Effector CD4-positive, alpha-beta T cell (primary cell): ENCODE data around the gene ATXN10.
"Not testable (repeated sequence)": the region's sequence is repeated elsewhere in the genome, so short reads cannot be mapped to it uniquely, and the experiment has no call there.

ENCODE experiments used
- DNase-seq: peaks from one replicate; pipeline ENCODE4 v3.0.0-alpha.2; 2020
- total RNA-seq: gene quantifications from one replicate; lab custom pipeline; 2026; lab: John Stamatoyannopoulos, UW

The ATXN10 gene, protein sequence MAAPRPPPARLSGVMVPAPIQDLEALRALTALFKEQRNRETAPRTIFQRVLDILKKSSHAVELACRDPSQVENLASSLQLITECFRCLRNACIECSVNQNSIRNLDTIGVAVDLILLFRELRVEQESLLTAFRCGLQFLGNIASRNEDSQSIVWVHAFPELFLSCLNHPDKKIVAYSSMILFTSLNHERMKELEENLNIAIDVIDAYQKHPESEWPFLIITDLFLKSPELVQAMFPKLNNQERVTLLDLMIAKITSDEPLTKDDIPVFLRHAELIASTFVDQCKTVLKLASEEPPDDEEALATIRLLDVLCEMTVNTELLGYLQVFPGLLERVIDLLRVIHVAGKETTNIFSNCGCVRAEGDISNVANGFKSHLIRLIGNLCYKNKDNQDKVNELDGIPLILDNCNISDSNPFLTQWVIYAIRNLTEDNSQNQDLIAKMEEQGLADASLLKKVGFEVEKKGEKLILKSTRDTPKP
- 37.5 reads per million, percentile 62 among the genes with 10 or more reads in this experiment for total RNA-seq

DNA sequence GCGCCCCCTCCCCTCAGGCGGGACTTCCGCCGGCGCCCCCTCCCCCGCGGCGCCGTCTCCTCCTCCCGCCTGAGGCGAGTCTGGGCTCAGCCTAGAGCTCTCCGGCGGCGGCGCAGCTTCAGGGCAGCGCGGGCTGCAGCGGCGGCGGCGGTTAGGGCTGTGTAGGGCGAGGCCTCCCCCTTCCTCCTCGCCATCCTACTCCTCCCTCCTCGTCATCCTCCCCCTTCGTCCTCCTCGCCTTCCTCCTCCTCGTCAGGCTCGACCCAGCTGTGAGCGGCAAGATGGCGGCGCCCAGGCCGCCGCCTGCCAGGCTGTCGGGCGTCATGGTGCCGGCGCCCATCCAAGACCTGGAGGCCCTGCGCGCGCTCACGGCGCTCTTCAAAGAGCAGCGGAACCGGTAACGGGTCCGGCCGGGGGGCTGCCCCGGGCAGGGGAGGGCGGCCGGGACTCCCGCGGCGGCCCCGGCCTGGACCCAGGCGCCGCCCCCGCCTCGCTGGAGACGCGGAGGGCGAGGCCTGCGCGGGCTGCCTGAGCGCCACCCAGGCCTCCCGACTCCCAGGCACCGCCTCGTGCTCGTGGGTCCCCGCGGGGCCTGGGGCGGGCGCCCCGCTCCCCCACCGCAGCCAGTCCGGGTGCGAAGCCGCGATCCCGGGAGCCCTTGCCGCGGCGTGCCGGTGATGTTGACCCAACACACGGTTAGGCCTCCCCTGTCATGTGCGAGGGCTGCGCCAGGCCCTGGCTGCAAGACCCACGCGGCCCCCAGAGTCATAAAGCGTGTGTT, at the start of gene ATXN10:
TSS of gene ATXN10 (plus strand) at position 52 of the 781 bp plus-strand sequence. CDS start at position 282, 230 bp downstream.
- DNase-seq: peak; percentile 47

DNA sequence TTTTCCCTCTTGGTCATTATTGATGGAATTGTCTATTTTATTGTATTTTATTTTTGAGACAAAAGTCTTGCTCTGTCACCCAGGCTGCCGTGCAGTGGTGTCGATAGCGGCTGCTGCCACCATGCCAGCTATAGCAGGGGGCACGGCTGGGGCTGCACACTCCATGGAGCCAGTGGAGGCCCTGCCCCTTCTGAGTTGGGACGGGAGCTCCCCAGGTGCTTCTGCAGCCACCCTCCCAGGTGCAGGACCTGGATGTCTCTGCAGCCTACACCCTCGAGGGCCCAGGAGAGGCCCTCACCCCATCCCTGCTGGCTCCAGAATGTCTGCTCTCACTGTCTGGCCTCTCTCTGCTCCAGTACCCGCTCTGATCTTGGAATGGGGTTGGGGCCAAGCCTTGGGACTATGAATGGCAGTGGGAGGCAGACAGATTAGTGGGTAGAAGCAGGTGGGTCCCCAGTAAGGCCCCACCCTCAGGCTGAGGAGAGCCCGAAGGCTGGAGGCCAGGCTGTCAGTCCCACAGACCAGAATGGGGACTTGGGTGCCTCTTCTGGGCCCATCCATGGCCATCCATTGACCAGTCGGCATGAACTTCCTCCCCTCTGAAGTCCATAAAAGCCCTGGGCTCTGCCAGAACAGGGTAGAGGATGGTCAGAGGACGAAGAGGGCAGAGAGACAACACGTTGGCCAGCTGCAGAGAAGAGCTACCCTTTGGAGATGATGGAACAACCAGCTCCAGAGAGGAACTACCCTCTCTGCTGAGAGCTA, 49.6 kb upstream of the ATXN10 start:
- no peak for DNase-seq

DNA sequence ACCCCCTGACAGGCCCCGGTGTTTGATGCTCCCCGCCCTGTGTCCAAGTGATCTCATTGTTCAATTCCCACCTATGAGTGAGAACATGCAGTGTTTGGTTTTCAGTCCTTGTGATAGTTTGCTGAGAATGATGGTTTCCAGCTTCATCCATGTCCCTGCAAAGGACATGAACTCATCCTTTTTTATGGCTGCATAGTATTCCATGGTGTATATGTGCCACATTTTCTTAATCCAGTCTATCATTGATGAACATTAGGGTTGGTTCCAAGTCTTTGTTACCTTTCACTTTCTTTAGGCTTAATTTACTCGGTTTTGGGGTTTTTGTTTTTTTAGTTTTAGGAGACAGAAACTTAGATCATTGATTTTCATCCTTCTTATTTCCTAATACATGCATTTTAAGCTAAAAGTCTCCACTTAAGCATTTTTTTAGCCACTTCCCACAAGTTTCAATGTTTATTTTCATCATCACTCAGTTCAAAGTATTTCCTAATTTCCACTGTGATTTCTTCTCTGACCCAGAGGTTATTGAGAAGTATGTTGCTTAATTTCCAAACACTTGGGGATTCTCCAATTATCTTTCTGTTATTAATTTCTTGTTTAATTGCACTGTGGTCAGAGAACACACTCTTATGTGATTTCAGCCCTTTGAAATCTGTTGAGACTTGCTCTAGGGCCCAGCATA, 48.0 kb upstream of the ATXN10 start:
- not testable (repeated sequence) for DNase-seq

DNA sequence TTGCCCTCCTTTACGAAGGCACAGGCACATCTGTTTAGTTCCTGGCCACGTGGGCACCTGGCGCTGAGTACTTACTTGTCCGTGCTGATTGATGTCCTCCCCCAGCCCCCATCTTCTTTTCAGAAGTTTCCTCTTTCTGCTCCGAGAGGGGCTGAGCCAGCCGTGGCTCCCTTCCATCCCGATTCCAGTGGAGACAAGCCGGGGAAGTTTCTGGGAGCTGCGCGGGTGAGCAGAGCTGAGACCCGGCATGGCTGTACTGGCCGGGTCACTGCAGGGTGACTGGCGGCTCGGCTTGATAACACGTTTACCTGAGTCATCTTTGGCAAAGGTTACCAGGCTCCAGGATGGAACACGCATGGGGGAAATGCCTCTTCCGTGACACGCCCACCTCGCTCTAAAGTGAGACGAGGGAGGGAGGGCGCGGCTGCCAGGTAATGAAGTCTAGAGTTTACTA, 45.4 kb upstream of the ATXN10 start:
- no peak for DNase-seq

DNA sequence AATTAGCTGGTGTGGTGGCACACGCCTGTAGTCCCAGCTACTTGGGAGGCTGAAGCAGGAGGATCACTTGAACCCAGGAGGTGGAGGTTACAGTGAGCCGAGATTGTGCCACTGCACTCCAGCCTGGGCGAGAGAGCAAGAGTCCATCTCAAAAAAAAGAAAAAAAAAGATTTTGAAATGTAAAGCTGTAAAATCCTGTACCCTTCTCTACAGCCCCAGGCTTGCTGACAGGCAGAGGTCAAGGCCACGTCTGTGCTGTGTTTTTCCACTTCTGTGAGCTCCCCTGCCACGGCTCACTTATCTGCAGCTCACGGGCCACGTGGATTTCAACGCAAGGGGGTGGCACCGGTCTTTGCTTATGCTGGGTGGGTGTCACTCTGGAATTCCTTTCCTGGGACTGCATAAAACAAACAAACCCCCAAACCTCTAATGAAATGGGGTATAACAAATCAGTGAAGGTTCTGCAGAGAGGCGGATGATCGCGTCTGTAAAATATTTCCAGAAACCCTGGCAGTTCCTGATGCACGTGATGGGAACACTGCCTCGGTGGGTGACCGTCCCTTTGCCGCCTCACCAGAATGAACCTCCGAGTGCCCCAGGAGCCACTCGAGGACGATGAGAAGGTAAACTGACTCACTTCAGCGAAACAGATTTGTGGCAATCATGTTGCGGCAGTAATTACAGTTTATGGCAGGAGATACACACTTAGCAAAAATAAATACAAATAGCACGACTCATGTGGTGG, 44.0 kb upstream of the ATXN10 start:
- DNase-seq: no peak

DNA sequence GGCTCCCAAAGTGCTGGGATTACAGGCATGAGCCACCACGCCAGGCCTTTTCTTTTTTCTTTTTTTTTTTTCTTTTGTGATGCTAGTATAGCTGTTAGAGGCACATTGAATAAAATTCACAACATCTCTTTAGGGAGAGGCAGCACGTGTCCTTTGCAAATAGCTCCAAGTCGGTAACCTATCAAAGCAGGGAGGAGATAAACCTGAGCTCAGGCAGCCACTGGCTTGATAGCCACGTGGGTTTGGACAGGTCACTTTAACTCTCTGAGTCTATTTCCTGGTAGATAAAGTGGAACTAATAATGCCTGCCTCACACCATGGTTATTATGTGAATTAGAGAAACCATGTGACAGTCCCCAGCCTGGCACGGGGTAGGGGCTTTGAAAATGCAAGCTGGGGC, 43.1 kb upstream of the ATXN10 start:
- no peak for DNase-seq

DNA sequence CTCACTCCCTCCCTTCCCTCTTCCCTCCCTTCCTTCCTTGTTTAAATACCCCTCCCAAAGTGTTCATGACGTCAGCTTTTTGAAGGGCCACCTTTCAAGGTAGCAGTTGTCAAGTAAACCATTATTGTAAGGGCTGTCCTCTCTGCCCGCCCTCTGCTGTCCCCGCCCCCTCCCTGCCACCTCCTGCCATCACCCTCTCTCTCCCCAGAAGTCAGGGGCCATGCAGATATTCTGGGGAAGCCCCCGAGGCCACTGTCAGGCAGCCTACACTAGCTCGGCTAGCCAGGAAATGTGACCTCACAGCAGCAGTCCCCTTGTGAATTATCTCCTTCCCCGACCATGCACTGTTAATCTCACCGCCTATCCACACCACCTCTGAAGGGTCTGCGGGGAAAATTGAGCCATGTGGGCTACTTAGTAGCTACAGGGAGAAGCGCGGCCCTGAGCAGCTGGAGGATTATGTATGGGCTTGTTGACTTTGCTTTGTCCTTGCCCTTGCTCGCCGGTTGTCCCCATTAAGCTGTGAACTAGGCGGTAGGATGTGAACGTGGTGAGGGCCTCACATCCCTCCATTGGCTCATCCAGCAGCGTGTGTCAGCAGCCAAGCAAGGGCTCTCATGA, 42.1 kb upstream of the ATXN10 start:
- no peak for DNase-seq

DNA sequence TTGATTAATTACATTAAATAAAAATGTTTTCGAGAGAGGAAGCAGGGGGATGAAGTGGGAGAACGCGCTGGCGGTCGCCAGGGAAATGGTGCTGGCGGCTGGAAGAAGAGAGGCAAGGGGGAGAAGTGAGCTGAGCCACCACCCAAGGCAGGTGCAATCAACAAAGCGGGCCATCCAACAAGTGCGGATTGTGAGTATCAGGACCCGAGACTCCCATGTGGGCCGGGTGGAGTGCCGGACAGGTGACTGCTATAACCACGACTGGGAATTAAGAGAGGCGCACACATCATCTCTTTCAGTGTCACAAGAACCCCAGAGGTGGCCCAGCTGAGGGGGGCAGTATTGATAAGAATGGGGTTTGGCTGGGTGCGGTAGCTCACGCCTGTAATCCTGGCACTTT, 41.2 kb upstream of the ATXN10 start:
- DNase-seq: no peak

DNA sequence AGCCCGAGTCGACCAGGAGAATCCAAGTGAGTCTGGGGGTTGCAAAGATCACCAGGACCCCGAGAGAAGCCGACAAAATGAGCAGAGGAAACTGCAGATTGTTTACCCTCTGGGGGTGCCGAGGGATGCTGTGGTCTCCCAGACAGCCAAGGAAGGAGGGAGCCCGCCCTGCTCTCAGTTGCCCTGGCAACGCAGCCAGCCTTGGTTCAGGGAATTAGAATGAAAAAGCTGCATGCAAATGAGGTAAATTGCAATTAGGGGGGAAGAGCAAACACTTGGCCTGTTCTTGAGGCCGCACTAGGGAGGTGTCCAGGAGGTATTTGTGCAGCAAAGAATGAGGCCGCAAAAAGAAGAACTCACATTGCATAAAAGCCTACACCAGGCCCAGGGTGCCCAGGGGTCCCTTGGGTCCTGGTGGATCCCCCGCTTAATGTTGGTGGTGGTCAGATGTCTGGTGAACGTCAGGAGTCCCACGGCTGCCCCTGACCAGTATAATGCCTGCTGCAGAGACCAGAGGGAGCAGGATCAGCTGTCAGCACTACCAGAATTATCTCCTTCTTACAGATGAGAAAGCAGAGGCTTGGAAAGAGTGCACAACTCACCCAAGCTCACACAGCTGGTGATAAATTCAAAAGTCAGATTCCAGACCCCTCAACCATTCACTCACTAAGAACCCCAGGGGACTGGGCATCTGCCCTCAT, 40.3 kb upstream of the ATXN10 start:
- no peak for DNase-seq

DNA sequence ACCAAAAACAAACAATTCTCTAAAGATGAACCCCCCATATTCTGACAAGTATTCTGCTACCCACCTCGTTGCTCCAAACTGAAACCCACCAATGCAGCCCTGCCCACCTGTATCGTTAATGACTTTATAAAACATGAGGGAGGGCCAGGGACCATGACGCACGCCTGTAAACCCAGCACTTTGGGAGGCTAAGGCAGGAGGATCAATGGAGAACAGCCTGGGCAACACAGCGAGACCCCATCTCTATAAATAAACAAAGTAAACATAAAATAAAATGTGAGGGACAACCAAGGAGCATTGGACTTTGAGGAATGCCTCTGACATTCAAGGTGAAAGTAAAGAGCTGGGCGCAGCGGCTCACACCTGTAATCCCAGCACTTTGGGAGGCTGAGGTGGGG, 39.8 kb upstream of the ATXN10 start:
- DNase-seq: no peak

DNA sequence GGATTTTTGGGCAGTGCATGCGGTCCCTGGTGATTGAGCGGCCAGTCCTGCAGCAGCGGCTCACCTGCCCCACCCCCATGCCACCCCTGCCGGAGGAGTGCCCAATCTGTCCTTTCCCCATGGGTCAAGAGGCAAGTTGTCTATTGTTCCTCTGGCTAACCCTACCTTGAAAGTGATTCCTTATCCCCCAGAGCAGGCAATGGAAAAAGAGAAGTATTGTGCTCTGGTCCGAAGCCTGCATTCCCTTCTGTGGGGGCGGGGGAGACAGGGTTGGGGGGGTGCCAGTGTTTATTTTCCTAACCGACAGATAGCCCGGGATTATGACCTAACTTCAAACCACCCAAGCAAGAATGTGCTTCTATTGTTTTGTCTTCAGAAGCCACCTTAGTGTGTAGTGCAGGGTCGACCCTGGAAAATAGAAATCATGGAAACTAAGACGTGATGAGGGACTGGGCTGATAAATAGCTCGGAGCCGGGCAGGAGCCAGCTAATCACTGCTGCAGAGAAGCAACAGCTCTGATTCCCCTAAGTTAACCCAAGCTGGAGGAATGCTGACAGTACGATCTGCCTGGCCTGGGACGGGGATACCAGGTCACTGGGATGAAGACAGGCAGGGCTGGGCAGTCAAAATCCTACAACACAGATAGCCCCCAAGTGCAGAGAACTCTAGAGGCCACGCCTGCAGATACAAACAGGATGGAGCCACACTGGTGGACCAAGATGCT, 38.7 kb upstream of the ATXN10 start:
- no peak for DNase-seq

DNA sequence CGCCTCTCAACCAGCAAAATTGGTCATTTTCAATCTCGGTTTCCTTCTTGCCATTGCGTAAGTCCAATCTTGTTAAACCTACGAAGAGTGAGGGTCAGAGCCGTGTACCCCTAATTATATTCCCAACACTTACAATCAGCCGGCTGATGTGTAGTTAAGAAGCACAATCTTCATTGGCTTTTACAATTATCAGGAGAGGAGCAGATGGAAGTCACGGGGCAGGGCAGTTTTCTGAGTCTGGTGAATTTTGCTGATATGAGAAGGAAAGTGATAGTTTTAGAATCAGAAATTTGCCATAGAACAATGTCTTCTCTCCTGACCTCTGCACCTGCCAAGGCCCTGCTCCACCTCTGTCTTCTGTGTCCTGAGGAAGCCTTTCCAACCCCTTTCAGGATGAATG, 35.0 kb upstream of the ATXN10 start:
- DNase-seq: no peak

DNA sequence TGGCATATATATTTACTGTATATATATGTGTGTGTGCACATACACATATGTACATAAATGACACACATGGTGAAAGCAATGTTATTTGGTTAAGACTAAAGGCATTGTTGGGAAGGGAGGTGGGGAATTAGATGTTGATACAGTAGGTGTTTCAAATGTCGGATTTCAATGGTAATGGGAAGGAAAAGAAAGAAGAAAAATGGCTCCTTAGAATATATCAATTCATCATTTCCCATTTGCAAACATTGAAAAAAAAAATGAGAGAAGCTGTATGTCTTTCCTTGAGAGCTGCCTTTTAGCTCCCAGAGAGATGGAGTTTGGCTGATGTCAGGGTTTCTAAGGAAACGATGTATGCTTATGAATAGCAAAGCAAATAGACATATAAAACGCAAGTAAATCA, 33.4 kb upstream of the ATXN10 start:
- DNase-seq: no peak

DNA sequence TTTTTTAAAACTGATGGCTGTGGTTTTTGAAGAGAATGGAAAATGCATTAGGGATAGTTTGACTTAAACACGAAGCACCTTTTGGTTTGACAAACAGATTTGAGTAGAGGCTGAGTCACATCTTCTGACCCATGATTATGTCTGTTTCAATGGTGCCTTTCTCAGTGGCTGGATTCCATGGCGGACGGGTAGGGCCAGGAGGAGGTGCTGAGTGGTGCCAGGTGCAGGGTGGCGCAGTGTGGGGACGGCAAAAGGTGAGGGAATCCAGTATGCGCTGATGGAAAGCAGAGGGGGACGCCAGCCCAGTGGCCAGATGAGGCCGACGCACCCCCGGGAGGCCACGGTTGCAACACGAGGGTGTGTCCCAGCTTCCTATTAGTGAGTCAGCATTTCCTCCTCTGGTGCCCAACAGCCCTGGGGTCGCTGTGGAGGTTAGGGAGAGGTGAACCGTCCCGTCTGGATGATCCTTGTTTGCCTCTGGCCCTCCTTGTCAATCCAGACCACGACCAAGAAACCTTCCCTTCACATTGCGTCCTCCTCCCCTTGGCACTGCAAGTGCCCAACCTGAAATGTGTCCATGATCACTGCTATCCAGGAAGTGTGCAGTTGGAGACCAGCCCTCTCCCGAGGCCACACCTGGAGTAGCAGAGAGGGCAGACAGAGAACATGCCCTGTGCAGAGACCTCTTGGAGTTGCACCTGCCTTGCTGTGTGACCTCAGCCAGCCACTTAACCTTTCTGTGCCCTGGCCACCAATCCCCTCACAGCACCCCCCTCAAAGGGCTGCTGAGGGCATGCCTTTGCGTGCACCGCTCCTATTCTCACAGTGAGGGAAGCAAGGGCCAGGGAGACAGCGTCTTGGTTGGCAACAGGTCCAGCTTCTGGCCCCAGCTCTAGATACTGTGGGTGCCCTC, 32.5 kb upstream of the ATXN10 start:
- DNase-seq: no peak

DNA sequence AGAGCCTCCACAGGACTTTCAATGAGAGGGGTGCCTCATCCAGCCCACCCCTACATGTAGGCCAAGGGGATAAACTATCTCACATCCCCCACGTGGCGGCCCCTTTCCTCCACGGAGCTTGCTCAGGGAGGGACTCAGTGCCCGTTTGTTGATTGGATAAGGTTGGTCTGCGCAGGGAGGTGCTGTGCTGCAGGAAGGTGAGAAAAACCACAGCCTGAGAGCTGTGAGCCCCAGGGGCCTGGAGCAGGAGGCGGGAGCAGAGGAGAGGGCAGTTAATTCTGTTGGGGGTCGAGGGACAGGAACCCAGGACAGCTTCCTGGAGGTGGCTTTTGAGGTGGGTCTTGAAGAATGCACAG, 31.9 kb upstream of the ATXN10 start:
- no peak for DNase-seq

DNA sequence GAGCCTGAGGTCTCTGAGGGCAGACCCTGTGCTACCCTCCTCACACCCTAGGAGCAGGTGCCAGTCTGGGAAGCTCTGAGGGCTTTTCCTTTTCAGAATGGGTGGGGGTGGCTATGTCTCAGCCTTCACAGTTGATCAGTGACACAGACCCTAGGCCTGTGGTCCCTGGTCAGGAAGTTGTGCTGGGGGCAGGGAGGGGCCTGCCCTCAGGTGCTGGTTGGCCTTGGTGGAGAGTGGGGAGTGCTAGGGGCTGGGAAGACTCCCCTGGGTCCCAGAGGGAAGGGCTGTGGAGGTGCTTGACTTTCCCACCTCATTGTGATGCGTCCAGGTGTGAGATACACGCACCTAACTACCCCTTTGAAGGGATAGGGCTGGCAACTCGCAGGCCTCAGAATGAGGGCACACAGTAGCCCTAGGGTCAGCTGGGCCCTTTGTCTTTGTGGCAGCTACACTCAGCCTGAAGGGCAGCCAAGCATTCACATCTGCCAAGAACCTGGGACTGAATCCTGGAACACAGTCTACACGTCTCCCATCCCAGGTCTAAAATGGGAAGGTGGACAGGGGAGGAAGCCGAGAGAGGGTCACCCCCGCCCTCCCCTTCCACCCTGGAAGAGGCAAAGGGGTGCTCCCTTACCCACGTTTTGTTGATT, 31.2 kb upstream of the ATXN10 start:
- DNase-seq: no peak

DNA sequence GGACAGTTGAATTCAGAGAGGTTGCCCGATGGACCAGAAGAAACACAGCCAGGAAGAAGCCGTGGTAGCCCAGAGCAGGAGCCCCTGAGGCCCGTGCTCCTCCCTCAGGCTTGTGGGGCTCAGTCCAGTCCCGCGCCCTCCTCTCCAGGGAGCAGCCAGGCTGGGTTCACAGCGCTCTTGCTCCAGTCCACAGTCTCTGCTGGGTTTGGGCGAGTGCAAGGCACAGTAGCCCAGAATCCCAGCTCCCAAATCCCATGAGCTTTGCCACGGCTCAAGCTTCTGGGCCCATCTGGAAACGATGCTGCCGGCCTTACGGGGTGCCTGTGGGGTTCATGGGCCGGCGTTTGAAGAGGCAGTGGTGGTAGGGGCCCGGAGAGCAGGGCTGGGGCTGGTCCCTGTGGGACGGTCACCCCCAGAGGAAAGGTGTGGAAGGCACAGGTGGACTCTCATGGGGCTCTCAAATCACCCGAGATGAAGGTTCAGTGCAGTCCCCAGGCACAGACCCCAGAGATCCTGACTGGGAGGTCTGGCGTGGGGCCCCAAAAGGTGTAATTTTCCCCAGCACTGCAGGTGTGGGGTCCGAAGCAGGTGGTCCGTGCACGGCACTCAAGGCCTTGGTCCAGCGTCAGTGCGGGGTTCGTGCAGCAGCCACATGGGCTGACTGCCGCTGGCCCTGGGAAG, 30.6 kb upstream of the ATXN10 start:
- DNase-seq: no peak

DNA sequence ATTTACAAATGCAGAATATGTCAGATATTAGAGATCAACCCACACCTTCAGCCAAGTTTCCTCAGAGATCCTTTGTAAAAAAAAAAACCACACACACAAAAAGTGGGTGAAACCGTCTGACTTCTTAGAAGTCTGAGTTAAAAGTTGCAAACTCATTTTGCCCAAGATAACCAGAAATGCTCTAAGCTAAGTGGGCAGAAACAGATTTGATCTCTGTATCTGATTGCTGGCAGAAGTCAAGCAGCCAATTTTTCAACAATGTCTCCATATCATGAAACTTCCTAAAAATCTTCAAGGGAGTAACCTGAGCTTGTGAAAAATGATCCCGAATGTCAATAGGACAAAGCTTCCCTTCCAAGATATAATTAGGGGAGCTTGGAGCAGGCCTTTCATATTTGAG, 28.6 kb upstream of the ATXN10 start:
- no peak for DNase-seq
